GM10266 (cell line): ENCODE data around the gene KPNA2.
"Not testable (repeated sequence)": the region's sequence is repeated elsewhere in the genome, so short reads cannot be mapped to it uniquely, and the experiment has no call there.

Experiments
- DNase-seq: peaks from one replicate; pipeline ENCODE4 v3.0.0; 2012; ENCODE audit errors: extremely low spot score
- TF ChIP-seq, protein P1 (sequence below): IDR thresholded peaks from 2 replicates; pipeline ENCODE4 v1.5.1; 2012; ENCODE audit warnings: mild to moderate bottlenecking, low read depth; ENCODE audit not compliant: control insufficient read depth, insufficient read depth; ENCODE audit errors: missing control alignments

KPNA2 gene

DNA sequence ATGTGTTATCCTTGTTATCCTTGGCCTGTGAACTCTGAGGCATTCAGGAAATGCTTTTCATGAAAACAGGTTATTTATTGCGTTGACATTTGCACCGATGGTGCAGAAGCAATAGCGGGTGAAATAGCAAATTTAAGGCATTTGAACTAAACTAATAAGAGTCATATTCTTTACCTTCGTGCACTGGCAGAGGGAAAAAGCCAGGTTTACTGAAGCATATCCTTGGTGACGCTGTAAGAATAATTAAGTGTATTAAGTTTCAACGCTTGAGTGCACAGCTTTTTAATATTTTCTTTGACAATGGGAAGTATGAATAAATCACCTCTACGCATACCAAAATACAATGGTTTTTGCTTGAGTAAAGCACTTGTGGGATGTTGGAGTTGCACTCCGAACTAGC, 13.6 kb upstream of the KPNA2 start:
- TF ChIP-seq, protein P1, sequence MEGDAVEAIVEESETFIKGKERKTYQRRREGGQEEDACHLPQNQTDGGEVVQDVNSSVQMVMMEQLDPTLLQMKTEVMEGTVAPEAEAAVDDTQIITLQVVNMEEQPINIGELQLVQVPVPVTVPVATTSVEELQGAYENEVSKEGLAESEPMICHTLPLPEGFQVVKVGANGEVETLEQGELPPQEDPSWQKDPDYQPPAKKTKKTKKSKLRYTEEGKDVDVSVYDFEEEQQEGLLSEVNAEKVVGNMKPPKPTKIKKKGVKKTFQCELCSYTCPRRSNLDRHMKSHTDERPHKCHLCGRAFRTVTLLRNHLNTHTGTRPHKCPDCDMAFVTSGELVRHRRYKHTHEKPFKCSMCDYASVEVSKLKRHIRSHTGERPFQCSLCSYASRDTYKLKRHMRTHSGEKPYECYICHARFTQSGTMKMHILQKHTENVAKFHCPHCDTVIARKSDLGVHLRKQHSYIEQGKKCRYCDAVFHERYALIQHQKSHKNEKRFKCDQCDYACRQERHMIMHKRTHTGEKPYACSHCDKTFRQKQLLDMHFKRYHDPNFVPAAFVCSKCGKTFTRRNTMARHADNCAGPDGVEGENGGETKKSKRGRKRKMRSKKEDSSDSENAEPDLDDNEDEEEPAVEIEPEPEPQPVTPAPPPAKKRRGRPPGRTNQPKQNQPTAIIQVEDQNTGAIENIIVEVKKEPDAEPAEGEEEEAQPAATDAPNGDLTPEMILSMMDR, result no peak
- DNase-seq, result no peak

DNA sequence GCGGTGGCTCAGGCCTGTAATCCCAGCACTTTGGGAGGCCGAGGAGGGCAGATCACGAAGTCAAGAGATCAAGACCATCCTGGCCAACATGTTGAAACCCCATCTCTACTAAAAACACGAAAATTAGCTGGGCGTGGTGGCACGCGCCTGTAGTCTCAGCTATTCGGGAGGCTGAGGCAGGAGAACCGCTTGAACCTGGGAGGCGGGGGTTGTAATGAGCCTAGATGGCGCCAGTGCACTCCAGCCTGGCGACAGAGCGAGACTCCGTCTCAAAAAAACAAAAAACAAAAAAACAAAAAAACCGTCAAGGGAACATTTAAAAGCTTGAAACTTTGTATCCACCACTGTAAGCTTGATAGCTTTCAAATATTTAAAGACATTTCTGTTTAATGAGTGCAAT, 13.0 kb upstream of the KPNA2 start:
- DNase-seq, result not testable (repeated sequence)

DNA sequence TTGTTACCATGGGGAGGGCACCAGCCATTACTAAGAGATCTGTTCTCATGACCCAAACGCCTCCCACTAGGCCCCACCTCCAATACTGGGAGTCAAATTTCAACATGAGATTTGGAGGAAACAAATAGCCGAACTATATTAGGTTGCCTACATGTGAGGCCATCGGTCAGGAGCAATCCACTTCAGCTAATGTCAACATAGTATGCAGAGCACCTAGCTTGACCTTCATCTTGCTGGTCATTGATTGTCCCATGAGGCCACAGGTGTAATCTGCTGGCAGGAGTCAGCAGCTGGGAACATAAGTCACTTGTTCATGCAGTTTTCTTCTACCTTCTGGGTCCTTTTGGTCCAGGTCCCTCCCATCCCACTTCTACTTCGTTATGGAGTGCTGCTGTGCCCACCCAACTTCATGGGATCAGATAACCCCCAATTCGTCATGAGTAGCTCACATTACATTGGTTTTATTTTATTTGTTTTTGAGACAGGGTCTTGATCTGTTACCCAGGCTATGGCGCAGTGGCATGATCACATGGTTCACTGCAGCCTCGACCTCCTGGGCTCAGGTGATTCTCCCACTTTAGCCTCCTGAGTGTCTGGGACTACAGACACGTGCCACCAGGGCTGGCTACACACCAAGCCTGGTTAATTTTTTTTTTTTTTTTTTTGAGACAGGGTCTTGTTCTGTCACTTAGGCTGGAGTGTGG, 5.9 kb upstream of the KPNA2 start:
- DNase-seq, result no peak

GRCh38 chr17:68033636-68034451, 1.7 kb upstream of the KPNA2 start:
- TF ChIP-seq, protein P1, result no peak
- no peak for DNase-seq

More for the DNA sequence above, 5.9 kb upstream of the KPNA2 start:
- TF ChIP-seq, protein P1, result no peak

DNA sequence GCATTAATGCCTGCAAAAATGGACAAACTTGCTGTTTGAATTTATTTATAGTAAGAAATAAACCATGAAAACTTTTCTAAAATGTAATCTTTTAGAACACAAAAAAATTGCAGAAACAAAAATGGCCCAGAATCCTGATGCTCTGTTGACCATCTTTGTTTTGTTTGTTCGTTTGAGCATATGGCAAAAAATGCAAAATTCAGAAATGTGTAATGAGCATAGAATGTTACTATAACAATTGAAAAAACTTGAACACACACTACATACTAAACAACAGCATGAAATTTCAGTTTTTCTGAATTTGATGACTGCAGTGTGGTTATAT, 1.1 kb upstream of the KPNA2 start:
- TF ChIP-seq, protein P1, result no peak

DNA sequence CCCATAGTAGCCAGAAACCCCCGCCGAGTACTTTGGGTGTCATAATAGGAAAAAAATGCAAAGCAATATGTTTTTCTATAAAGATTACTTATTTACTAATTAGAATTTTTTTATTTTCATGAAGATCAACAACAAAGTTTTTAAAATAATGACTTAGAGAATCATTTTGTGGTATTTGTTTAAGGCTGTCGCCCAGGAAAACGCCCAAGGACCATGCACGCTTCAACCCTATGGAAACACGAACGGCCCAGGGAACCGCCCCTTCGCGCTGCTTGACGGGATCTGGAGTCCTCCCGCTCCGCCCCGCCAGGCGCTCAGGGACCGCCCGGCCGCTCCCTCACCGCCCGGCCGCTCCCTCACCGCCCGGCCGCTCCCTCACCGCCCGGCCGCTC, 408 bp upstream of the KPNA2 start:
- TF ChIP-seq, protein P1, result no peak
- no peak for DNase-seq

More for the DNA sequence above, 1.1 kb upstream of the KPNA2 start:
- no peak for DNase-seq

DNA sequence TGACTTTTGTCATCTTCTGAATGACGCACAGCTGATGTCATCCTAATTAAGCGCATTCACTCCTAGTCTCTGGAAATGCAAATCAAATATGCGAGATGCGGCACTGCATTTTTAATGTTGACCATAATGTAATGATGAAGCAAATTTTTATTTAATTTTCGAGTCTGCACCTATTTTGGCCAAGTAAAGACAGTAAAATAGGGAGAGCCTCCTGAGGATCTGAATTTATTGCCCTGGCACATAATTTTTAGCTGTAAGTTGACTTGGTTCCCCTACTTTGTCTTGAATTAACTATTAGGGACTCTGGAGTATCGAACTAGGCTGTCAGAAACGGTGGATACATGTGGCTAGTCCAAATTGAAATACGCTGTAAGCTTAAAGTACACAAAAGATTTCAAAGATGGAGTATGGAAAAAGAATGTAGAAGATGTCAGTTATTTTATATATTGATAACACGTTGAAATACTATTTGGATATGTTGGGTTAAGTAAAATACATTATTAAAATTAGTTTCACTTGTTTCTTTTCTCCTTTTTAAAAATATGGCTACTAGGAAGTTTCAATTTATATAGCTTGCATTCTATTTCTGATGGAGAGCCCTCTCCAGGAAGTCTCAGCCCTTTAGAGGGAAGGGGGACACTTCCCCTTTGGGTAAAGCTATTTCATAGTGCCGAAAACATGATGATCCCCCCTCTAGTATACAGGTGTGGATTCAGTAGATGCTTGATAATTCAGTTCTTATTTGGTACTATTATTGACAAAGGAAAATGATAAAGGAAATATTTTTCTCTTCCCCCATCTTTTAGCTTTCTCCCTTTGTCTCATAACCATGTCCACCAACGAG, 991 bp downstream of the KPNA2 start:
- DNase-seq, result no peak
- TF ChIP-seq, protein P1, result no peak
